ENCODE measurements around the gene ISM2. TPM values are rescaled to one million over a fixed set of nuclear protein-coding genes. Genes with fewer than 3 reads are reported as not detected.

ISM2 gene
- polyA plus RNA-seq, 1 donor from 2014 or later: 1.4 TPM

GRCh38 chr14:77442196-77442595 is 56.4 kb downstream of the ISM2 start:
- H2AFZ ChIP-seq (ENCODE audit: low read depth, low read length): no peak overlapping the region
- no peaks in the 10 kb centered on the region for H3K27me3 ChIP-seq (ENCODE audit: insufficient read depth, low read depth, low read length)
- peaks cover 7% of the 10 kb centered on the region for H3K36me3 ChIP-seq (ENCODE audit: insufficient read depth, low read length)
- H3K9ac ChIP-seq (ENCODE audit: low read length): no peak overlapping the region
- H3F3A ChIP-seq (ENCODE audit: insufficient read depth, low read length, poor library complexity, severe bottlenecking): no peaks in the 10 kb centered on the region
- no peaks in the 10 kb centered on the region for H4K20me1 ChIP-seq (ENCODE audit: insufficient read depth)
- H3K9me3 ChIP-seq (ENCODE audit: low read length): no peaks in the 10 kb centered on the region
- H3K27ac ChIP-seq (ENCODE audit: low read length): no peak overlapping the region
- H3K4me3 ChIP-seq (ENCODE audit: low read length): no peak overlapping the region
- no peaks in the 10 kb centered on the region for H3K79me2 ChIP-seq (replicated peaks; ENCODE audit: insufficient read depth, low read length)
- no peak overlapping the region for H3K4me2 ChIP-seq (ENCODE audit: low read length)
- TF ChIP-seq EZH2 (IDR thresholded peaks at IDR 0.05; ENCODE audit: borderline replicate concordance, insufficient read depth, low read length, poor library complexity, severe bottlenecking): no peak
- no peak for TF ChIP-seq CTCF (IDR thresholded peaks at IDR 0.05; ENCODE audit: poor library complexity, severe bottlenecking)
- TF ChIP-seq MXI1 (conservative IDR thresholded peaks at IDR 0.05; ENCODE audit: poor library complexity, severe bottlenecking): no peak
- no peak for TF ChIP-seq TAF1 (IDR thresholded peaks at IDR 0.05; ENCODE audit: low read depth)
- TF ChIP-seq SMC3 (conservative IDR thresholded peaks at IDR 0.05; ENCODE audit: poor library complexity): no peak
- no peak for TF ChIP-seq REST (IDR thresholded peaks at IDR 0.05; ENCODE audit: borderline replicate concordance)
- no peak for TF ChIP-seq POLR2AphosphoS5 (IDR thresholded peaks at IDR 0.05)
- TF ChIP-seq RAD21 (conservative IDR thresholded peaks at IDR 0.05): no peak
- H3K9me2 ChIP-seq (ENCODE audit: insufficient read depth, low read length): no peaks in the 10 kb centered on the region

DNA sequence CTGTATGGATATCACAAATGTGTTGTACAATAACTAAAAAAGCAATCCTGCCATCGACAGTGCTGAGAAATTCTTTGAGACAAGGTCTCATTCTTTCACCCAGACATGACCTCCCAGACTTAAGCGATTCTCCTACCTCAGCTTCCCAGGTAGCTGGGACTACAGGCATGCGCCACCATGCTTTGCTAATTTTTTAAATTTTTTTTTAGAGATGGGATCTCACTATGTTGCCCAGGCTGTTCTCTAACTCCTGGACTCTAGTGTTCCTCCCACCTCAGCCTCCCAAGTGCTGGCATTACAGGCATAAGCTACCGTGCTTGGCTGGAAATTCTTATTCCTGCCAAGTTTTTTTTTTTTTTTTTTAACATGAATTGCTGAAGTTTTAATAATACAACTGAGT is 58.8 kb downstream of the ISM2 start:
- no peak overlapping the region for H2AFZ ChIP-seq (ENCODE audit: low read depth, low read length)
- H3K9ac ChIP-seq (ENCODE audit: low read length): no peak overlapping the region
- no peak overlapping the region for H3K27ac ChIP-seq (ENCODE audit: low read length)
- no peaks in the 10 kb centered on the region for H3K9me2 ChIP-seq (ENCODE audit: insufficient read depth, low read length)
- no peaks in the 10 kb centered on the region for H4K20me1 ChIP-seq (ENCODE audit: insufficient read depth)
- TF ChIP-seq EP300 (conservative IDR thresholded peaks at IDR 0.05; ENCODE audit: poor library complexity, severe bottlenecking) (no peak), TAF1 (IDR thresholded peaks at IDR 0.05; ENCODE audit: low read depth) (no peak), SMC3 (conservative IDR thresholded peaks at IDR 0.05; ENCODE audit: poor library complexity) (no peak), CTCF (IDR thresholded peaks at IDR 0.05; ENCODE audit: poor library complexity, severe bottlenecking) (no peak), EZH2 (IDR thresholded peaks at IDR 0.05; ENCODE audit: borderline replicate concordance, insufficient read depth, low read length, poor library complexity, severe bottlenecking) (no peak), REST (IDR thresholded peaks at IDR 0.05; ENCODE audit: borderline replicate concordance) (no peak), RAD21 (conservative IDR thresholded peaks at IDR 0.05) (no peak), POLR2AphosphoS5 (IDR thresholded peaks at IDR 0.05) (no peak), MXI1 (conservative IDR thresholded peaks at IDR 0.05; ENCODE audit: poor library complexity, severe bottlenecking) (no peak)
- H3K4me2 ChIP-seq (ENCODE audit: low read length): no peak overlapping the region
- no peaks in the 10 kb centered on the region for H3K27me3 ChIP-seq (ENCODE audit: insufficient read depth, low read depth, low read length)
- H3F3A ChIP-seq (ENCODE audit: insufficient read depth, low read length, poor library complexity, severe bottlenecking): no peaks in the 10 kb centered on the region
- no peaks in the 10 kb centered on the region for H3K9me3 ChIP-seq (ENCODE audit: low read length)
- no peaks in the 10 kb centered on the region for H3K79me2 ChIP-seq (replicated peaks; ENCODE audit: insufficient read depth, low read length)
- peaks cover 7% of the 10 kb centered on the region for H3K36me3 ChIP-seq (ENCODE audit: insufficient read depth, low read length)
- H3K4me3 ChIP-seq (ENCODE audit: low read length): no peak overlapping the region
